Activated T-cell treated with anti-CD3 and anti-CD28 coated beads for 48 hours (primary cell): Measurements from ENCODE around the gene SPATA31D3.
"Not testable (repeated sequence)": the region's sequence is repeated elsewhere in the genome, so short reads cannot be mapped to it uniquely, and the experiment has no call there.

Experiments
- DNase-seq: peaks from one replicate; pipeline ENCODE4 v3.0.0-alpha.2; 2020; ENCODE audit warnings: low read depth

Gene SPATA31D3

GRCh38 chr9:81943393-81943792 is at the start of gene SPATA31D3:
TSS of gene SPATA31D3 (plus strand) at chr9:81943500. CDS start at chr9:81943586, 86 bp downstream.
- DNase-seq, result not testable (repeated sequence)

- DNase-seq, result no peak
Measured at GRCh38 chr9:81893929-81894328, 49.4 kb upstream of the SPATA31D3 start.

DNA sequence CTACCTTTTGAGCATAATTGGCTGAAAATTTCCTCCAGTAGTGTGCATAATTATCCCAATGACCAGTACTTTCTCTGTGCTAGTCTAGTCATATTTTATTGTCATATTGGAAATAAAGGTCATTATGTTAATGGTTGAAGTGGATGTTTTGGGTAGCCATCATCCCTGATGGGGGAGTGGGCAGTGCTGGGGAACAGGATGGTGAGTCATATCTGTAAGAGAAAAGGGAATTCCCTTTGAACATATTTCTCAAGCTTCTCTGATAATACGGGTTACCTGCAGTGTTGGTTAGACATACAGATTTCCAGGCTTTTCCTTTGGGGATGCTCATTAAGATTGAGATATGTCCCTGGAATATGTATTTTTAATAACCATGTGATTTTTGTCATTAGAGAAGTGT is 48.4 kb upstream of the SPATA31D3 start:
- no peak for DNase-seq

GRCh38 chr9:81896070-81896469 is 47.2 kb upstream of the SPATA31D3 start:
- DNase-seq, result no peak

- no peak for DNase-seq
Measured at GRCh38 chr9:81898851-81899250, 44.4 kb upstream of the SPATA31D3 start.

- DNase-seq, result no peak
Measured at GRCh38 chr9:81902196-81902595, 41.1 kb upstream of the SPATA31D3 start.

DNA sequence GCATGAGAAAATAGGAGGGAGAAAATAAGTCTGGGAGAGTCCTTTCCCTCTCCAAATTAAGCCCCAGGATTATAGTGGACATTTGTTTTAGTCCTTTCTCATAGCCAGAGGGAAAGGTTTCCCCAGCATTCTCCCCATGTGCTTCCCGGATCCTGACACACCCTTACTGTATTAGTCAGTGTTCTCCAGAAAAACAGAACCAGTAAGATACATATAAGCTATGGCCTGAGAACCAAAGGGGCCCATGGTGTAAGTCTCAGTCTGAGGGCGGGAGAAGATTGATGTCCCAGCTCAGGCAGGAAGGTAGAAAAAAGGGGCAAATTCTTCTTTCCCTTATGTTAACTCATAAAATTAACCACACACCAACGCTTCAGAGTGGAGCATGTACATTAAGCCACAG is 40.7 kb upstream of the SPATA31D3 start:
- no peak for DNase-seq

GRCh38 chr9:81906671-81907070 is 36.6 kb upstream of the SPATA31D3 start:
- no peak for DNase-seq

DNA sequence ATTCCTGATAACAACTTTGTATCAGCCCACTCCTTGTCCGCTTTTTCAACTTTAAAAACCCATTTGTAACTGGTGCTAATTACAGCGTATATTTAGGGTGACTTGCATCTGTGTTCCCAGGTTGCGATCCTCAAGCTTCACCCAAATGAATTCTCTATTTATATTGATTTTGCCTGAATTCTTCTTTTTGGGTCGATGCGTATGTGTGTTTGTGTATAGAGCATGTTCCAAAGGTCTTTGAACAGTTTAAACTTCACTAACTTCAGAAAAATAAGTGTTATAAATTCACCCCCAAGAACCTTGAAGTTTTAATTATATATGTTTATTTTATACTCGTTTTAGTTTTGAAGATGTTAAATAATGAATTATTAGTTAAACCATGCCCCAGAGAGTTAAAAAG is 31.2 kb upstream of the SPATA31D3 start:
- no peak for DNase-seq

DNA sequence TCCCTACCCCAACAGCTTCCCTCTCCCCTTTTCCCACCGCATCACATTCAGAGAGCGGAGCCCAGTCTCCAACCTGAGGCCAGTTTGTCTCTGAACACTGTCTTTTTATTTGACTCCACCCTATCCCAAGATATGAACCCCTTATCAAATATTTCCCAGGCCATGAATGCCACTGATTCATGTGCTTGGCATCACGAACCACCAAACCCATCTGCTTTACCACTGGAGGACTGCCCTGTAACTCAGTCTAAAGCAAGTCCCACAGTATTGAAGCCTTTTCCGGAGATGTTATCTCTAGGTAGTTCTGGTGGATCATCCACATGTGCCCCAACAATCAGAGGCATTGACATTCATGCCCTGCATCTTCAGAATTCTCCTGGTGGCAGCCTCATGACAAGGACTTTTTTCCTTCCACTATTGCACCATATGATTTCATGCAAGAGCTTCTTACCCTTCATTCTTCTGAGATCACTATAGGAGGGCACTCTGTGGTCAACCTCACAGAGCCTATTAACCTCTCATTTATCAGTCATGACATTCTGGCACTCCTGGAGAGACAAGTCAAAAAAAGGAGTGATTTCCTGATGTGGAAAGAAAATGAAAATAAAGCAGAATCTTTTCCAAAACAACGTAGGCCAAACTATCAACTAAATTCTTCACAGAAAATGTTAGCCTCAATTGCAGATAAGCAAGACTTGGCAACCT is 27.3 kb upstream of the SPATA31D3 start:
- no peak for DNase-seq

- not testable (repeated sequence) for DNase-seq
Measured at GRCh38 chr9:81918507-81918906, 24.8 kb upstream of the SPATA31D3 start.

DNA sequence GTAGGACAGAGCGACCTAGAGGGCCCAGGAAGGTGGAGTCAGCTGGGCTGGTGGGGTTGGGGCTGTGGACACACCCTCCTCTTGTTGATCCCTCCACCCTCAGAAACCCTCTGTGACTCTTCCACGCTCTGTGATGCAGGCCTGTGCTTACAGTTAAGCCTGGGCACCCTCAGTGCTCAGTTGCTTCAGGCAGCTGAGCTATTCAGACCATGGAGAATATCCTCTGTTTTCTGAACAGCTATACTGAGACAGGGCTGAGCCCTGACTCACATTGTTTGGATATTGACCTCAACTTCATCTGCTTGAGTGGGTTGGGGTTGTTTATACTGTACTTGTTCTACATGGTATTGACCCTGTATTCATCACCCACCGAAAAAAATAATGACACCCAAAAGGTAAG is 15.0 kb upstream of the SPATA31D3 start, which contains the start of gene SPATA31D4:
SPATA31D4 (plus strand) TSS at position 124 of the 400 bp plus-strand sequence; CDS start at position 210, 86 bp downstream.
- not testable (repeated sequence) for DNase-seq

DNA sequence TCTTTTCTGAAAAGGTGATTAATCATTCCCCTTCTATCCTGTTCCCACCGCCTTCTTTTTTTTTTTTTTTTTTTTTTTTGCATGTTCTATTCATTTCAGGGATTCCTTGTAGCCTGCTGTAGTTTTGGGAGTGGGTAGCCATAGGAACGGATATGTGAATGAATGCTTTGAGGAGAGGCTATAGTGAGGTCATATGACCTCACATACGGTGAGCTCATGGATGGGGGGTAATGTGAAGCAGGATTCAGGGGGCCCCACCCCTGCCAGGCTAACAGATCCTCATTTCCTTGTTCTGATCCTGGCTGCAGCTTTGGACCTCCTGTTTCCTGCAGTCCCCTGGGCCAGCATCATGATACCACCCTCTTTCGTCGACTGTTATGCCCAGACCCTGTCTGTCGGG is 13.2 kb upstream of the SPATA31D3 start:
- DNase-seq, result not testable (repeated sequence)

GRCh38 chr9:81933547-81933946 is 9.8 kb upstream of the SPATA31D3 start:
- not testable (repeated sequence) for DNase-seq

DNA sequence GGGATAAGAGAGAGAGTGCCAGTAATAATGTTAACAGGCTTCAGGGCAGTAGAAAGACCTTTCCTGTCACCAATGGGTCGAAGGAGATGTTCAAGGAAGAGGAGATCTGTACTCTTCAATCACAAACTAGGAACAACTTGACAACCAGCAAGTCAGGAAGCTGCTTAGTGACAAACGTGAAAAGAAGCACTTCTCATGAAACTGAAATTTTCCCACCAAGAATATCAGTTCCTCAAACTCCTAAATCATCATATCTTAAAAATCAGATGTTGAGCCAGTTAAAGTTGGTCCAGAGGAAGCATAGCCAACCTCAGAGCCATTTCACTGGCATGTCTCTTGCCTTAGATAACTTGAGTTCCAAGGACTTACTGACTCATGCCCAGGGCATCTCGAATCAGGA is 5.3 kb downstream of the SPATA31D3 start:
- not testable (repeated sequence) for DNase-seq

GRCh38 chr9:81953096-81953495 is 9.8 kb downstream of the SPATA31D3 start:
- DNase-seq, result no peak

GRCh38 chr9:81955625-81956024 is 12.3 kb downstream of the SPATA31D3 start:
- DNase-seq, result no peak

- DNase-seq, result no peak
Measured at GRCh38 chr9:81964218-81965171, 21.2 kb downstream of the SPATA31D3 start.

- no peak for DNase-seq
Measured at GRCh38 chr9:81968026-81968425, 24.7 kb downstream of the SPATA31D3 start.

DNA sequence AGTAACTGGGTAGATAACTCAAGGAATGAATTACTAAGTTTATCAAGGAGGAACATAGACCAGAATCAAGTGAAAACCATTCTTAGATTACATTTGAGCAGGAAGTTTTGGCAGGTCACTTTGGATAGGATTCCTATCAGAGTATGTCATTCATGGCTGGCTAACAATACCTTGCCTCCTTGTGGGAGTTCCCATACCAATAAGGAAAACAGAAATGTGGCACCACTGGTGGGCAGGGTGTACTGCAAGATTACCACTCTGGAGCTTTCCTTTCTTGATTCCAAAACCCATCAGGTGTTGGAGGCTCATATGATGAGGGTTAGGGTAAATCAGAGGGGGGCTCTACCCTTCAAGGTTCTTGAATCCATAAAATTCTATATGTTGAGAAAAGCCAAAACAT is 26.7 kb downstream of the SPATA31D3 start:
- no peak for DNase-seq

DNA sequence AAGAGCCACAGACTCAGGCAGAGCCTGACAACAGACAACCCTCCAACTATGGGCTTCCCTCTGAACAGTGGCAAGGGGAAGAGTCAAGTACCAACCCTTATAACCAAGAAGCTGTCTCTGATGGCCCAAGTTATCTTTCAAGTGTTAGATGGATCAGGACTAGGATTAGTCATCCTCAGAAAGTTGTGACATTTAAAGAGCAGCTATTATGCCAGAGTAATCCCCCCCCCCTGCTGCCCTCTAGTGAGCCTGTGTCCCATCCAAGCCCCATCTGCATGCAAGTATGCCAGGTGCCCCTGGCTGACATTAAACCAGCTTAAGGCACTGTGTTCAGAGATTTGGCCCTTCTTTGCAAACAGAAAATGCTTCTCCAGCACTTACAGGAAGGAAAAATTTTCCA is 28.4 kb downstream of the SPATA31D3 start:
- no peak for DNase-seq

- DNase-seq, result no peak
Measured at GRCh38 chr9:81974764-81975163, 31.5 kb downstream of the SPATA31D3 start.

- no peak for DNase-seq
Measured at GRCh38 chr9:81976351-81976750, 33.1 kb downstream of the SPATA31D3 start.
